Measurements from ENCODE around the gene CCDC88B.

- TF ChIP-seq SIN3A (IDR thresholded peaks at IDR 0.05; ENCODE audit: borderline replicate concordance, insufficient read depth, low read length) (no peak), POLR2AphosphoS5 (IDR thresholded peaks at IDR 0.05; ENCODE audit: low read depth, low read length) (no peak), REST (IDR thresholded peaks at IDR 0.05; ENCODE audit: insufficient read depth in 1 of 2, low read depth in 2 of 2, low read length in 2 of 2) (no peak), TAF1 (IDR thresholded peaks at IDR 0.05; ENCODE audit: borderline replicate concordance, insufficient read depth, low read length) (no peak), FOXP2 (optimal IDR thresholded peaks at IDR 0.05; ENCODE audit: borderline replicate concordance, extremely low read depth, extremely low read length, insufficient read depth) (no peak)
Measured at GRCh38 chr11:64322925-64323260, 17.1 kb upstream of the CCDC88B start.

Data from PFSK-1 (cell line).